HTR-8/SVneo (cell line): ENCODE measurements around the gene NELL2.
A peak's percentile ranks its signal among the peaks of the same experiment; 100 is the strongest.
"Not testable (repeated sequence)": the region's sequence is repeated elsewhere in the genome, so short reads cannot be mapped to it uniquely, and the experiment has no call there.

ENCODE experiments used
- DNase-seq: peaks from one replicate; pipeline ENCODE4 v3.0.0; 2011; ENCODE audit warnings: low spot score, mixed read lengths; ENCODE audit not compliant: insufficient read length
- FAIRE-seq: peaks from 2 replicates; lab custom pipeline; 2011; peaks lifted over from hg19 to GRCh38; lab: Jason Lieb, UNC

The NELL2 gene

DNA sequence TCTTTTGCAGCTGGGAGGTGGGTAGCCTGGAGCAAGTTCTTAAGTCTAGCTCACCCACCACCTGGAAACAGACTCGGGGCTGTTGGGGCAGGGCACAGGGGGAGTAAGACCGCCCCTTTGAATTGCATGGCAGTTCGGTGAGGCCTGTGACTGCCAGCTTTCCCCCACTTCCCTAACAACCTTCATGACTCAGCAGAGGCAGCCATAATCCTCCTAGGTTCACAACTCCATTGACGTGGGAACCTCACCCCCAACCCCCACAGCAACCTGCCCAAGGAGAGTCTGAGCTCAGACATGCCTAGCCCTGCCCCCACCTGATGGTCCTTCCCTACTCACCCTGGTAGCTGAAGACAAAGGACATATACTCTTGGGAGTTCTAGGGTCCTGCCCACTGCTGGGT lies 87.4 kb downstream of the NELL2 start:
- no peak for DNase-seq
- no peak for FAIRE-seq

GRCh38 chr12:44780221-44780790 lies 95.8 kb downstream of the NELL2 start:
- DNase-seq (no peak), FAIRE-seq (no peak)

GRCh38 chr12:44779766-44780165 lies 96.3 kb downstream of the NELL2 start:
- FAIRE-seq (no peak), DNase-seq (no peak)

DNA sequence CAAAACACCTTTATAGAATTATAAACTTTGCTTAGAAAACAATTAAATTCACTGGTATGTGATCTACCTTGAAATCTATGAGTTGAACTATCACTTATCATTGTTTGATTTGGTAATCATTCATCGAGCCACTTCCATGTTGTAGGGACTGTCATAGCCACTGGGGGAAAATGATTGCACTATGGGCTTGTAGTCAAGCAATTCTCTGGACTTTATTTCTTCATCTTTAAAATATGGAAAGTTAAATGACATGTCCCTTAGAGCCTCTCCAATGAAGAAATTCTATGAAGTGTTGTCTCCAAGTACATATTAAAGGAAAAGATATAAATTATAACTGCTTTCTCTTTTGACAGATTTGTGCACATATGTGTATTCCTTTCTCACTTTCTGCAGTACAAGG lies 97.3 kb downstream of the NELL2 start:
- FAIRE-seq (no peak), DNase-seq (no peak)

DNA sequence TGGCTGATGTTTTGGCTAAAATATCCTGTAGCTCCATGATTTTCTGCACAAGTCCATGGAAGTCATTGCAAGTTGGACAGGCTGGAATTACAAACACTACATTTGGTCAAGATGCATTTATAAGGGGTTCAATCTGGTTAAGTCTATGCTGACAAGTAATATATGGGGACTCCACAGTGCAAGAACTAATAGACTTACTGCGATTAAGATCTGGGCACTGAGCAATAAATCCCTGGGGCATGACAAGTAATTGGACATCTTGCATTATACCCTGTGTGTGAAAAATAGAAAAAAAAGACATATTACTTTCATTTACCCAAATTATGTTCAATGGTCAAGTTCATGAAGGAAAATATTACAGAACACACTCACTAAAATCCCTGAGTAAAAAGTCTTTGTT lies 99.1 kb downstream of the NELL2 start:
- FAIRE-seq: no peak
- DNase-seq: no peak

GRCh38 chr12:44775901-44776300 lies 100.2 kb downstream of the NELL2 start:
- FAIRE-seq (no peak), DNase-seq (no peak)

- FAIRE-seq (no peak), DNase-seq (peak; percentile 0)
These were observed 101.2 kb downstream of the NELL2 start for GRCh38 chr12:44774815-44775411.

DNA sequence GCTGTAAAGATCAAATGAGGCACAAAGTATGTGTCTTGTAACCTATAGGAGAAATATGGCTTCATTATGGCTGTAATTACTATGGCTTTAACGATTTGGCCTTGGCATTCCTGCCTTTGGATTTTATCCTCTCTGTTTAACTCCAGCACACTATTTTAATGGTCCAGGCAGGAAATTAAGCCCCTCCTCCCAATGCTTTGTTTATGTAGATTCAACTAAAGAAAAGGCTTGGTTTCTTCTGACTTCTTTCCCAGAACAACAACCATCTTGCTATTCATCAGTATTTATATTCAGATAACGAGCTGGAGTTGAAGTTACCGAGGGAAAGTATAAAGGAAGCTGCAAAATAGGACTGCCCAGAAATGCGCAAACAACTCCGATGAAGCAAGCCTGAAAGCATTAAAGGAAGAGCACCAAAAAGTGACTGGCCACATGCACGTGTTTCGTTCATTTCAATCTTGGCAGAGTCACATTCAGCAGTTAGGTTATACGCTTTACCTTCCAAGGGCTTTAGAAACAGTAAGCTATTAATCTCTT lies 104.6 kb downstream of the NELL2 start:
- DNase-seq (no peak), FAIRE-seq (no peak)

DNA sequence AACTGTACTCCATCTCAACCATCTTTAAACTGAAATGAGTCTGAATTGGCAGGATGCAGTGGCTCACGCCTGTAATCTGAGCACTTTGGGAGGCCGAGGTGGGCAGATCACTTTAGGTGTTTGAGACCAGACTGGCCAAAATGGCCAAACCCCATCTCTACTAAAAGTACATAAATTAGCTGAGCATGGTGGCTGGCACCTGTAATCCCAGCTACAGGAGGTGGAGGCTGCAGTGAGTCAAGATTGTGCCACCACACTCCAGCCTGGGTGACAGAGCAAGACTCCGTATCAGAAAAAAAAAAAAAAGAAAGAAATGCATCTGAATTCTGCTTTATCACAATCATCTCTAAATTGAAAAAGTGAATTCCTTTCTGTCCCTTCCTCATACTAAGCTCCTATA lies 110.3 kb downstream of the NELL2 start:
- DNase-seq (no peak), FAIRE-seq (no peak)

GRCh38 chr12:44763021-44763420 lies 113.1 kb downstream of the NELL2 start:
- no peak for FAIRE-seq
- DNase-seq: no peak

DNA sequence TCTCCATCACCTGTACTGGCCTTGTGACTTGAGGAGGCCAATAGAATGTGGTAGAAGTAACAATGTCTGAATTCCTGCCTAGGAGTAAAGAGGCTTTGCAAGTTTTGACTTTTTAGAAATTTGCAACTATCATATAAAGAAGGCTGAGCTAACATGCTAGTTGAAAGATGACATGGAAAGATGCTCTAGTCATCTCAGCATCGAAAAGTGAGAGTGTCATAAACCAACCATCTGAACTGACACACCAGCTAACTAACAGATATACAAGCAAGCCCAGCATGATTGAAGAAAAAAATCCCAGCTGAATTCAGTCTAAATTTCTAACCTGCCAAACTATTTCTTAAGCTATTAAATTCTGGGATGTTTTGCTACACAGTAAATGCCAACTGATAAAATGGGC lies 116.8 kb downstream of the NELL2 start:
- FAIRE-seq: no peak
- DNase-seq: no peak

DNA sequence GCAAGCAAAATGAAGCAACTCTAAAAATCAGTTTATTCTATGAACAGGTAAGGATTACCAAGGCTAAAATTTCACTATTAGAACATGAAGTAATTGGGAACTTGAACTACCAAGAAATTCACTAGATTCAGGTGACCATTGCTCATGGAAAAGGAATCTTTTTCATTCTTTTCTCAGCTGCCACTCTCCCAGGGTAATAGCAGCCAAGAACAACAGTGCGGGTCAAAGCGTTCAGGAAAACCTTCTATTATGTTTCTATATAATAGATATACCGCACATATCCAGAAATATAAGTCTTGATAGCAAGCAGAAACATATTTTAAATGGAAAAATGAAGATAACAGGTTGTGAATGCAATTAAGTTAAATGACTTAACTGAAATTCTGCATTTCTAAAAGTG lies 125.6 kb downstream of the NELL2 start:
- DNase-seq (no peak), FAIRE-seq (no peak)

DNA sequence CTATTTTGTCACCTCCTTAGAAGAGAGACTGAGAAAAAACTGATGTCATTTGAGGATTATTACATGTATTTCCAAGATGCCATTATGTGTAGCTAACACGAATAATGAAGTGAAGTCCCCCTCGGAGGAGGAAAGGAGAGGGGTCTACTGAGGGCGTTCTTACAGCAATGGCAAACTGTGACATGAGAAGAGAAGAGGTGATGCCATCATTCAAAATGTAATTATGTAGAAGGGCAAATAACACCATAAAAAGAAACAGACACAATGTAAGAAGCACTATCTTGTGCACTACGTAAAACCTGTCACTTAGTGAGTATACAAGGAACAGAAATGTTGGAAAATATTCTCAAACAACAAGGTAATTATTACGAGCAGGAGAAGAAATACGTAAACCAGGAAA lies 126.5 kb downstream of the NELL2 start:
- FAIRE-seq: no peak
- DNase-seq: no peak

- no peak for DNase-seq
- no peak for FAIRE-seq
These were observed 127.1 kb downstream of the NELL2 start for GRCh38 chr12:44748950-44749468.

GRCh38 chr12:44741292-44741980 lies 134.7 kb downstream of the NELL2 start:
- not testable (repeated sequence) for FAIRE-seq, DNase-seq

GRCh38 chr12:44738051-44738450 lies 138.1 kb downstream of the NELL2 start:
- DNase-seq (no peak), FAIRE-seq (no peak)

- no peak for FAIRE-seq
- no peak for DNase-seq
These were observed 147.5 kb downstream of the NELL2 start for GRCh38 chr12:44728566-44728965.

- FAIRE-seq (no peak), DNase-seq (no peak)
These were observed 155.8 kb downstream of the NELL2 start for GRCh38 chr12:44720265-44720664.

GRCh38 chr12:44717612-44718011 lies 158.5 kb downstream of the NELL2 start:
- FAIRE-seq: no peak
- DNase-seq: no peak

GRCh38 chr12:44716711-44717110 lies 159.4 kb downstream of the NELL2 start:
- FAIRE-seq (no peak), DNase-seq (no peak)

DNA sequence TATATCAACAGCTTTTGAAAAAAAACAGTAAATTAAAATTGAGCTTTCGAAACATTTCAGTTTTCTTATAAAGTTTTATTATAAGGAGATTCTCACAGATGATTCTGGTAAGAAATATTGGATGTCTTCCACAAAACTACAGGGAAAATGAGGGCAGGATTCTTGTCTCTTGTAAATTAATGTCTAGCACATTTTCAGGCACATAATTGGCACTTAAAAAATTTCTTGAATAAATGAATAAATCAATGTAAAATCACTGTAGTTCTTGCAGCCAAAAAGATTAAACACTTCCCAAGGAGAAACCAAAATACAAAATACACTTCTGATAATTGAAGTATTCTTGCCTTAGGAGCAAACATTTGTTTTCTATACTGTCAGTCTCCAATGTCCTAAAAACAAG lies 164.4 kb downstream of the NELL2 start:
- FAIRE-seq (no peak), DNase-seq (no peak)
